Activated CD4-positive, alpha-beta T cell treated with anti-CD3 and anti-CD28 coated beads for 48 hours (primary cell): Measurements from ENCODE around the gene PTH1R.
"Not testable (repeated sequence)": the region's sequence is repeated elsewhere in the genome, so short reads cannot be mapped to it uniquely, and the experiment has no call there.

Experiments
- DNase-seq: peaks from one replicate; pipeline ENCODE4 v3.0.0-alpha.2; 2020

PTH1R gene

DNA sequence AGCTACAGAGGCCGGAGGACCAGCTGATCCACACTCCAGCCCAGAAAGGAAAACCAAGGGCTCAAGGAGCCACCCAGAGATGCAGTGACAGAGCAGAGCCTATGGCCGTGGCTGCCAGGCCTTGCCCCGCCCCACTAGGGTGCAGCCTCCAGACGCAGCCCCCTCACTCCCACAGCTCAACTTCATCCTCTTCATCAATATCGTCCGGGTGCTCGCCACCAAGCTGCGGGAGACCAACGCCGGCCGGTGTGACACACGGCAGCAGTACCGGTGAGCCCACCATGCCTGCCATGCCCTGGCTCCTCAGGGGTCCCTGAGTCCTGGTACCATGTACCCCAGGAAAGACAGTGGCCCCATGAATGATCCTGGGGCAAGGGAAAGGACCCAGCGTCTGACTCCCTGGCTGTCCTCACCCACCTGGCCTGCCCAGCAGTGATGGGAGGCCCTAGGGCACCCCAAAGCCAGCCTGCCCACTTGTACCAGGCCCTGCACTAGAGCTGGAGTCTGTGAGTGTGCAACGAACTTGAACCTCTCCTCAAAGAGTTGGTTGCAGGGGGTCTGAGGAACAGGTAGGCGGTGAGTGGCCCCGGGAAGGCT lies 24.2 kb downstream of the PTH1R start:
- no peak for DNase-seq

DNA sequence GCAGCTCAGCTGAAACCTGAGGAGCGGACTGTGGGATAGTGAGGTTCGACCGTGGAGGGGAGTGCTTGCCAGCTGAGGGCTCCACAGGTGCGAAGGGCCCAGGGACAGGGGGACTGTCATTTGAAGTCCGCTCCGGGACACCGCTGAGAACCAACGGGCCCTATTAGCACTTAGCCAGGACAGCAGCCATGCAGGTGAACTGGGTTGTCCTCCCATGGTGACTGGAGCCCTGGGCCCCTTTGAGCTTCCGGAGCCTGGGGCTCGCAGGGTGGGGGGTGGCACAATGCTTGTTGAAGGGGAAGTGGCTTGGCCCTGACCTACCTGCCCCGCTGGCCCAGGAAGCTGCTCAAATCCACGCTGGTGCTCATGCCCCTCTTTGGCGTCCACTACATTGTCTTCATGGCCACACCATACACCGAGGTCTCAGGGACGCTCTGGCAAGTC lies 24.7 kb downstream of the PTH1R start:
- DNase-seq, result no peak

DNA sequence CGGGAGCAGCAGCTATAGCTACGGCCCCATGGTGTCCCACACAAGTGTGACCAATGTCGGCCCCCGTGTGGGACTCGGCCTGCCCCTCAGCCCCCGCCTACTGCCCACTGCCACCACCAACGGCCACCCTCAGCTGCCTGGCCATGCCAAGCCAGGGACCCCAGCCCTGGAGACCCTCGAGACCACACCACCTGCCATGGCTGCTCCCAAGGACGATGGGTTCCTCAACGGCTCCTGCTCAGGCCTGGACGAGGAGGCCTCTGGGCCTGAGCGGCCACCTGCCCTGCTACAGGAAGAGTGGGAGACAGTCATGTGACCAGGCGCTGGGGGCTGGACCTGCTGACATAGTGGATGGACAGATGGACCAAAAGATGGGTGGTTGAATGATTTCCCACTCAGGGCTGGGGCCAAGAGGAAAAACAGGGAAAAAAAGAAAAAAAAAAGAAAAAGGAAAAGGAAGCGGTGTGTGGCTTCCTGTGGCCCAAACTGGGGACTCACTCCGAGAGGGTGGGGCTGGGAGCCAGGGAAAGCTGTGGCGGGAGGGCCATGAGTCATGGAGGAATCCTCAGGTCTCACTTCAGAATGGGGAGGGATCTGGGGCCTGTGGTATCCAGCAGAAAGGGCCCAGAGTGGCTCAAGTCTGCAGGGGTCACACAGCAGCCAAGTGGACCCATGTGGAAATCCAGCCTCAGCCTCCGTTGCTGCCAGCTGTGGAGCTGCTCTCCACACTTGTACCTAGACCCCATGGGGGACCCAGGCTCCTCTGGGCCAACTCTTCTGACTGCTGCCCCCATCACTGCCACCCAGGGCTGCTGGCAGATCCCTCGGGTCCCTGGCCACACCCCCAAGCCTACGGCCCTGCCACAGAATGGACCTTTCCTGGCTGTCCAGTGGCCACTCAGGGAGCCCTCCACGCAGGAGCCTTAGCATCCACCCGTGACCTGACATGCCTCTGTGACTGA lies 26.1 kb downstream of the PTH1R start:
- DNase-seq, result no peak

DNA sequence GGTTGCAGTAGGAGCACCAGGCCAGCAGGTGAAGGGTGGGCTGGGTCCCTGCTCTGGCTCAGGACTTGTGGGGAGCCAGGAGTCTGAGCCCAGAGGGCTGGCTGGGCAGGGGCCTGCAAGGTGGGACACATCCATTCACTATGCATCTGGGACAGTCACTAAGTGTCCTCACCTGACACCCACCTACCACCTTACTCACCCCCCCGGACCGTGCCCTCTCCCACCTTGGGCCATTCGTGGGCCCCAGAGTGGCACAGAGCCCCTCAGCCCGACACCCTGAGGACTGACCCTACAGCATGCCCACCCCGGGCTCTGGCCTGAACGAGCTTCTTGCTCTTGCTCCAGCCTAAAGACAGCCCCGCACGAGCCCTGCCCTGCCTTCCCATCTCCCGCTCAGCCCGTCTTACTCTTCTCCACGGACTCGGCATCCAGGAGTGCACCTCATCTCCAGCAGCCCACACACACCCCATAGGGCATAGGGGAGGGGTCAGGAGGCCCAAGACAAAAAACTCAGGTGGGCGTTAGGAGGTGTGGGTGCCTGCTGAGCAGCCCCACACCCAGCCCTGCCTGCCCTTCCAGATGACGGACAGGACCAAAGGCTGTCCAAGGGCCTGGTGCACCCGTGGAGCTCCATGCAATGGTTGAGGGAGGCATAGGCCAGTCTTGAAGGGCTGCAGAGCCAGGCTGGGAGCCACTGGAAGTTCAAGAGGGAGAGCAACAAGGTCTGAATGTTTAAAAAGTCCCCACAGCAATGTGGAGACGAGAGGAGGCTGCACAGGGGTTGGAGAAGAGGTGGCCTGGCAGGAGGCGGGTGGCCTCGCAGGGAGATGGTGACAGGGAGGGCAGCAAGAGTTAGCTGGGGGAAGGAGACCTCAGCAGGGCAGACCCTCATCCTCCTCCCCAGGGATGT lies 27.0 kb downstream of the PTH1R start:
- DNase-seq, result no peak

DNA sequence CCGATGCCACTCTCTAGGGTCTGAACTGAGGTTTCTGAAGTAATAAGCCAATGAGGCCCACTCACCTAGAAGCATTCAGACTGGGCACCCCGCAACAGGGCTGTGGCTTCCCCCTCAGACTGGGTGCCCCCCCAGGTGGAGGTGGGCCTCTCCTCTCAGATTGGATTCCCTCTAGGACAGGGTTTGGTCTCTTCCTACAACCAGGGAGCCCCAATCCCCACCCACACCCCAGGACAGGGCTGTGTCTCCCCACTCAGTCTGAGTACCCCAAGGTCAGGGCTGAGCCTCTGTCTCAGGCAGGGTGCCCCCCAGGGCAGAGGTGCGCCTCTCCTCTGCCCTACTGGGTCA lies 27.7 kb downstream of the PTH1R start:
- no peak for DNase-seq

DNA sequence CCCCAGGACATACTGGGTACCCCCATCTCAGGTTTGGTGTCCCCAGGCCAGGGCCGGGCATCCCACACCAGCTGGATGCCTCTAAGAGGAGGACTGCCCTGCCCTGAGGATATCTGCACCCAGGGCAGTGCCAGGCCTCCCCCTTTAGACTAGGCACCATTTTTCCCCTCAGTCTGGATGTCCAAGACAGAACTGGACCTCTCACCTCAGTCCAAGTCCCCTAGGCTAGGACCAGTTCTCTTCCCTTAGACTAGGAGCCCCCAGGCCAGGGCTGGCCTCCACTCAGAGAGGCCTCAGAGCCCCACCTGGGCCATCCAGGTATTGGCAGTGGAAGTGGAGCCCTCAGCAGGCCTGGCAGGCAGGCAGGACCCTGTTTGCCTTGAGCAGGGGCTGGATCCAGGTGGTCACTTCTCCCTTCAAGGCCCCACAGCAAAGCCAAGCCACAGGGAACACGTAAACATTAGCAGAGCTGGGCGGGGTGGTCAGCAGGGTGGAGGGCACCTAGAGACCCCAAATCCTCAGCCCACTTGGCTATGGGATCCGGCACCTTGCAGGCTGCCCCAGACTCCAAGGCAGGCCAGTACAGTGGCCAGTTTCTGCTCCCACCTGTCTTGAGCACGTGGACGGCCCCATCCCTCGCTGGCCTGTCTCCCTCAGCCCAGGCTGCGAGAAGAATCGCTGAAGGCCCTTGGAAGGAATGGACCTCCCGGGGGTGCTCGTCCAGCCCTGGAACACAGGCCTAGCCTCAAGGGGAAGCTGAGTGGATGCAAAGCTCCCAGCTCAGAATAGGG lies 28.3 kb downstream of the PTH1R start:
- DNase-seq, result no peak

DNA sequence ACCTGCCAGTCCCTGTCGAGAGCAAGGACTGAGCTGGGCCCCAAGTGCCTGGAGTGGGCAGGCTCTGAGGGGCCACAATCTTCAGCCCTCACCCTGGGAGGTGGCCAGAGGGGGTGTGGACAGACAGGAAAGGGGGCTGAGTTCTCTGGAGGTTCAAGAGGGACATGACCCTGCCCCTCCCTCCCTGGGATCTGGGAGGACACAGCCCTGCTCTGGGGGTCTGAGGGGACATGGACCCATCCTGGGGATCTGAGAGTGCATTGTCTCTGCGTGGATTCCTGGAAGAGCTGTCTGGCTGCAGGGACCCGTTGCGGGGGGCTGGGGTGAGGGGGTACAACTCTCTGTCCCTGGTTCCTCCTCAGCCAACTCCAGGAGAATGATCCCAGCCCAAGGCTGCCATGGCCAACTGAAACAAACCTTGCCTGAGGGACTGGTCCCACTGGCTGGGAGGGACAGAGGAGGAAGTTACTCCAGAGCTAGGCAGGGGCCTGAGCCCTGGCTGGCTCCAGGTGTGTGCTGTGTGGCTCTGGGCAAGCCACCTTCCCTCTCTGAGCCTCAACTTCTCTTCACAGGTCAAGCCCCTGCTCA lies 29.0 kb downstream of the PTH1R start:
- no peak for DNase-seq

DNA sequence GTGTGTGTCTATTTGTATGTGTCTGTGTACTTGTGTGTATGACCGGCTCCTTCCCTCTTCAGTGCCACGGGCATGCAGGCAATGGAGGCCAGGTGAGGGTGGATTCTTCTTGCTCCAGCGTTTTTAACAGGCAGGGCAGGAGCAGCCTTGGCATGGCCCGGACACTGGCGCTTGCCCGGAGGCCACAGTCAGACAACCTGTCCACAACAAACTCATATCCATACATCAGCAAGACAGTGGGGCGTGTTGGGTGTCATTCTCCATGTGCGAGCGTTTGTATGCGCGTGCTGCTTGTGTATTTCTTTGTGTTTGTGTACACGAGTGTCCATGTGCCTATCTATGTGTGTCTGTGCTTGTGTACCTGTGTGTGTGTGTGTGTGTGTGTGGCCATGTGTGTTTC lies 29.8 kb downstream of the PTH1R start:
- DNase-seq, result no peak

DNA sequence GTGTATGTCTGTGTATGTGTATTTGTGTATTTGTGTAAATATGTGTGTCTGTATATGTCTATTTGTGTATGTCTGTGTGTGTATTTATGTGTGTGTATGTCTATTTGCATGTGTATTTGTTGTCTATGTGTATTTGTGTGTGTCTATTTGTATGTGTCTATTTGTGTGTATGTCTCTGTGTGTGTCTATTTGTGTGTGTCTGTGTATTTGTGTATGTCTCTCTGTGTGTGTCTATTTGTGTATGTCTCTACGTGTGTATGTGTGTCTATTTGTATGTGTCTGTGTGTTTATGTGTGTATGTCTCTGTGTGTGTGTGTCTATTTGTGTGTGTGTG lies 30.4 kb downstream of the PTH1R start:
- DNase-seq, result no peak

DNA sequence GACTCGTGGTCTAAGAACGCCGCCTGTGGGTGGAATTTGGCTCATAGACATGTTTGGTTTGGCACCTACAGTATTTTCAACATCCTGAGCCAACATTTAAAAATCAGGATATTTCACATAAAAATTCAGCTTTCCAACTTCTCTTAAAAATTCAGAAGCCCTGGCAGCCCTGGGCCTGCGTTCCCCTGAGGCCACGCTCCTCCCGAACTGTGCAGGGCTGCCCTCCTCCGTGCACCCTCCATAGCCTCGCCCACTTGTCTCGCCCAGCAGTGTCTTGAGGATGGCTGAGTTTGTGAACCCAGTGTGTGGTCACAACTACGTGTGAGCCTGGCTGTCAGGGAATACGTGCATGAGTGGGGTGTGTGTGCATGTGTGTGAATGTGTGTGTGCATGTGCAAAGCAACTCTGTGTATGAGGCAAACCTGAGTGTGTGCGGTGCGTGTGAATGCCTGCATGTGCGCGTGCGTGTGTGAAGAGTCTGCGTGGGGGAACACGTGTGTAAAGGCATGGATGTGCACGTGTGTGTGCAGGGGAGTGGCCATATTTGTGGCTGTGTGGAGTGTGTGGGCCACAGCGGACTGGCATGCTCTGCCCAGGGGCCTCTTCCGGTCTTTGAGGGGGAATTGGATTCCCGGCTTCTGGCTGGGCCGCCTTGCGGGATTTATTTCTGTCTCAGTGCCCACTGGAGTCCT lies 30.9 kb downstream of the PTH1R start:
- no peak for DNase-seq

DNA sequence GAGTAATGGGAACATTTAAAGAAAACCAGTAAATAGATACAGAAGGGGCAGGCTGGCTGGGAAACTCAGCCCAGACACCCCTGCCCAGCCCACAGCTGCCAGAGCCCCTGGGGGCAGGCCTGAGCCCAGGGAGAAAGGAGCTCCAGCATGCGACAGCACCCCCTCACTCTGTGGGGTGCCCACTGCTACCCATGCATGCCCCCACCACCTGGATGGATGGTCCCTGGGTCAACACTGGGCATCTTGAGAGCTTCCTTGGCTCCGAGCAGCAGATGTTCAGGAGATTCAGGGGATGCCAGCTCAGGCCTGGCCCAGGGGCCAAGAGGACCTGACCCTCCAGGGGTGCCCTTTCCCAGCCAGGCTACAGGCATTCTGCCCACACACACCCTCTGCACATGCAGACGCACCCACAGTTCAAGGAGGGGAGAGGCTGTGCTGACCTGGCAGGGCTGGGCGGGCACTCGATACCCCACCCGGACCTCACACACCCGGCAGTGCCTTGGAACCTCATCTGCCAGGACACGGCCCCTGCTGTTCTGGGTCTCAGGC lies 31.5 kb downstream of the PTH1R start:
- no peak for DNase-seq

DNA sequence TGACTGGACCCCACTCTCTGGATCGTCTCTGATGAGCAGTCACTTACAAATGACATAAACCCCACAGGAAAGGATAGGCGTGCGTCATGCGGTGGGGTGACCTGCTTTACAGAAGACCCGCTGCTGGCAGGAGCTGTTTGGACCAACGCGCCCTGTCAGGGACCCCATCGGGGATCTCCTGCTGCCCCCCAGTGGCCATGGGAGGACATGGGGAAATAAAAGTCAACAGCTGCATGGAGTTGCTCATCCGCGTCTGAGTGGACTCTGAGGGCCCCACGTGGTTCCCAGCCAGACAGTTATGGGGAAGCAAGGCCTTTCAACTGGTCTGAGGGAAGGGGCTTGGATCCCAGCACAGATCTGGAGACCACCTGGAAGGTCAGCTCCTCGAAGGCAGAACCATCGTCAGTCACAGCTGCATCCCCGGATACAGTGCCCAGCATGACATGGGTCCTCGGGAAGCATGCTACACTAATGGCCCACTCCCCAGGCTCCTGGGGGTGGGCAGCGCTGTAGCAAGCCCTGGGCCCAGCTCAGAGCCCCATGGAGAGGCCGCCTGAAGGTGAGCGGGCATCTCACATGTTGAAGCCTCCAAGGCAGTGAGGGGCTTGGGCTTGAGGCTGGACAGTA lies 32.1 kb downstream of the PTH1R start:
- peak; percentile 90 for DNase-seq

DNA sequence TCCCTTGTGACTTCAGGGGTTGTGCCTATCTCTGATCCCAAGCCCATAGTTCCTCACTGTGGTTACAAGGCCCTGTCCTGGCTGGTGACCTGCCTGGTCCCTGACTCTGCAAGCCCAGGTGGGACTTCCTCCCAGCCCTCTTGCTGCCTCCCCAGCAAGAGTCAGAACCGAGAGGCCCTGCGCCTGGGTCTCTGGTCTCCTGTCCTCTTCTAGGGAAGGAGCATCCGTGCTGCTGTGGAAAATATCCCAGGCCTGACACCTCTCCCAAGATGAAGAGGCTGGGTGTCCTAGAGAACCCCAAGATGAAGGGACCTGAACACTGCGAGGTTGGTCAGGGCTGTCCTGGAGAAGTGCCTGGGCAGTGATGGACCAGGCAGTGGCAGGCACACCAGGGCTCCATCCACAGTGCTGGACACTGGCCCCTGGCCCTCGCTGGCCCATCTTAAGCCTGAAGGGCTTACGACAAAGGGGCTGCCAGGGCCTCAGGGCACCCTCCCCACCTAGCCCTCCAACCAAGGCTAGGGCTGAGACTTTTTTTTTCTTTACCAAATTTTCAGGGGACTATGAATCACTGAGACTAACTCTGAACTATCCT lies 32.7 kb downstream of the PTH1R start:
- no peak for DNase-seq

DNA sequence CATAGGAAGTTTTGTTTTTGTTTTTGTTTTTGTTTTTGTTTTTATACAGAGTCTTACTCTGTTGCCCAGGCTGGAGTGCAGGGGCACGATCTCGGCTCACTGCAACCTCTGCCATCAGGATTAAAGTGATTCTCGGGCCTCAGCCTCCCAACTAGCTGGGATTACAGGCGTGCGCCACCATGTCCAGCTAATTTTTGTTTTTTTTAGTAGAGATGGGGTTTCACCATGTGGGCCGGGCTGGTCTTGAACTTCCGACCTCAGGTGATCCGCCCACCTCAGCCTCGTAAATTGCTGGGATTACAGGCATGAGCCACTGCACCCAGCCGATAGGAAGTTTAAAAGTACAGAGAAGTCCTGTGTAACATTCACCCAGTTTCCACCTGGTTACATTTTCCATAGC lies 33.4 kb downstream of the PTH1R start:
- DNase-seq, result not testable (repeated sequence)

DNA sequence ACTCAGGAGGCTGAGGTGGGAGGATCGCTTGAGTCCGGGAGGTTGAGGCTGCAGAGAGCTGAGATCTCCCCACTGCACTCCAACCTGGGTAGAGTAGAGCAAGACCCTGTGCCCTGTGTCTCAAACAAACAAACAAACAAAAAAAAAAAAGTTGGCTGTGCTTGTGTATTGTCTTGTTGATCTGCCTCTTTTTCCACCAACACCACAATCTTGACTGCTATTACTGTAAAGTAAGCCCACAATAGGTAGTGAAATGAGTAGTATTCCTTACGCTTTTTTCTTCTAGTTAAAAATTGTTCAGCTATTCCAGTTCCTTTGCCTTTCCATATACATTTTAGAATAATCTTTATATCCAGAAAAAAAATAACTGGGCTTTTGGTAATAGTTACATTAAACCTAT lies 35.5 kb downstream of the PTH1R start:
- DNase-seq, result no peak

DNA sequence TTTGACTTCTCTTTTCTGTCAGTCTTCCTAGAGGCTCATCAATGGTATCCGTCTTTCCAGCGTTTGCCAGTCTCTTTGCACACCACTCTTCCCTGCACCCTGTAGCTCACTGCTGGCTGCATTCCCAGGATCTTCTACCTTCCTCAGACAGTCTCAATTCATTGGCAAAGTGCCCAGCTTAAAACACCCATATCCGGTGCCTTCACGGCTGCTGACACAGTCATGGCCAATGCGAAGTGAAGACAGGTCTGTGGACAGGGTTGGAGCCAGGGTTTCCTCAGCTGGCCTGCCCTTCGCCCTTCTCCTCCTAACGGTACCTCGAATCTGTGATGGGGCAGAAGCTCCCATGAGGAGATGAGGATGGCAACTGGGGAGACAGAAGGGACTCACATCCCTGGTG lies 36.1 kb downstream of the PTH1R start:
- DNase-seq, result no peak

DNA sequence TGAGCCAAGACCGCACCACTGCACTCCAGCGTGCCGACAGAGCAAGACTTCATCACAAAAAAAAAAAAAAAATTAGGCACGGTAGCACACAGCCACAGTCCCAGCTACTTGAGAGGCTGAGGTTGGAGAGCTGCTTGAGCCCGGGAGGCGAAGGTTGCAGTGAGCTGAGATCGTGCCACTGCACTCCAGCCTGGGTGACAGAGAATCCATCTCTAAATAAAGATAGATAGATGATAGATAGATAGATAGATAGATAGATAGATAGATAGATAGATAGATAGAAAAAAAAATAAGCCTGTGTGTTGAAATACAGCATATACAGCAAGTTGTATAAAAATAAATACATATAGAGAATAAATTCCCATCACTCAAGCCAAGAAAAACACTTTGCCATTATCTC lies 37.3 kb downstream of the PTH1R start:
- DNase-seq, result no peak

DNA sequence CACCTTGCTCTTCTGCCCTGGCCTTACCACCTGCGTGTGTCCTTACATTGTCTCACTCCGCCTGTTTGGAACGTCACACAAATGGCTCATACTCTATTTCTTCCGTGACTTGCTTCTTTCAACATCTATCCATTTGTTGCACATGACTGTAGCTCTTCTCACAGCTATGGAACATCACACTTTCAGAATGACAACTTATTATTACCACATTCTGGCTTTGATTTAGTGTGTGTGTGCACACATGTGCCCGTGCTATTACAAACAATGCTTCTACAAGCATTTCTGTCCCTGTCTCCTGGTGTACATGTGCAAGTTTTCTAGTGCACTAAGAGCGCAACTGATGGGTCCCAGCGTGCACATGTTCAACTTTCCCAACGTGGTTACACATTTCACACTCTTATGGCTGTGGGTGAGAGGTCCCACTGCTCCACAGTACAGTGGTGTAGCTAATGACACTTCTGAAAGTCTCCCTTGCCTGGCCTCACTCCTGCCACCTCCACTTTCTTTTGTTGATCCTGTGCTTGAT lies 37.8 kb downstream of the PTH1R start:
- DNase-seq, result peak; percentile 24

DNA sequence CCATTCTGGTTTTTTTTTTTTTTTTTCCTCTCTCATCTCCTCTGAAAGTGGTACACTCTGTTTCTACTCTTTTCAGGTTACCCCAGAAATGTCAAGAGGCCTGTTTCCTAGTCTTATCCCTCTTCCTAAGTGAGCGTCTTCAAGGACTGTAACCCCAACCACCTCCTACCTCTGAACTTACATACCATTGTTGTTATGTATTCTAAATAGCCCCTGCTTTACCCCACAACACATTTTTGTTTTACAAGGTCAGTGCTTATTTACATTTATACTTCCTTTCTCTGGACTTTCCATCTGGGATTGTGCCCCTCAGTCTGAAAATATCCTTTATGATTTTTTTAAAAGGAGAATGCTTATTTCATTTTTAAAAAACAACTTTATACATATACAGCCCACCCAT lies 38.8 kb downstream of the PTH1R start:
- no peak for DNase-seq

DNA sequence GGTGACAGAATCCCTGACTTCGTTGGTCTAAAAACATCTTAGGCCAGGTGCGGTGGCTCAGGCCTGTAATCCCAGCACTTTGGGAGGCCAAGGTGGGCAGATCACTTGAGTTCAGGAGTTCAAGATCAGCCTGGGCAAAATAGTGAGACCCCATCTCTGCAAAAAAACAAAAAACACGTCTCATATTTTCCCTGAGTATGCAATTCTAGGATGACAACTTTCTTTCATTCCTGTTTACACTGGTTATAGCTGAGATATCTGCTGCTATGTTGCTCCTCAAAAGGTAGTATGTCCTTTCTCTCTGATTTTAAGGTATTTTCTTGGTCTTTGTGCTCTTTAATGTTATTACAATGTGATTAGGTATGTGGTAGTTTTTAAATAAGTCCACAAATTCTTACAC lies 39.3 kb downstream of the PTH1R start:
- DNase-seq, result no peak
